Uterus (tissue), 2 donors: ENCODE results near the gene PML.

Experiments used
- CTCF ChIP-seq, 4 experiments: fragments of 200-600 bp in 2 of 4; fragments of 450-650 bp in 2 of 4; sonication (generic) in 2 of 4; IDR thresholded peaks; one replicate each; pipeline ENCODE4 v1.5.1; 2016 to 2019; ENCODE audit warnings: antibody characterized with exemption in 4 of 4, mild to moderate bottlenecking in 2 of 4, moderate library complexity in 1 of 4
- POLR2A ChIP-seq, 2 donors: fragments of 450-650 bp; IDR thresholded peaks; one replicate each; pipeline ENCODE4 v1.6.1; 2016; ENCODE audit warnings: antibody characterized with exemption in 2 of 2, mild to moderate bottlenecking in 1 of 2, moderate library complexity in 1 of 2

- TF ChIP-seq CTCF (IDR thresholded peaks at IDR 0.05) (no peak), POLR2A (IDR thresholded peaks at IDR 0.05) (no peak)
These were observed 65.7 kb downstream of the PML start for GRCh38 chr15:74060251-74060650.
